Mesenchymal stem cell (in vitro differentiated cells and primary cell): ENCODE results near the gene NRF1.

Experiments used
- DNase-seq: peaks from one replicate; pipeline ENCODE4 v3.0.0-alpha.2; 2013
- H2AFZ ChIP-seq: one replicate; pipeline ENCODE4 v1.6.1; 2013; ENCODE audit warnings: low read depth, mild to moderate bottlenecking, control low read depth, inconsistent platforms, low read length, moderate library complexity
- H2AK5ac ChIP-seq: 2 replicates; pipeline ENCODE4 v1.6.1; 2013; ENCODE audit warnings: low read length, moderate library complexity, mild to moderate bottlenecking, inconsistent platforms; ENCODE audit not compliant: severe bottlenecking
- H2BK120ac ChIP-seq: one replicate; pipeline ENCODE4 v1.6.1; 2013; ENCODE audit warnings: low read depth, mild to moderate bottlenecking, inconsistent platforms, low read length, moderate library complexity
- H2BK12ac ChIP-seq, 2 experiments: one replicate each; pipeline ENCODE4 v1.6.1; 2013; ENCODE audit warnings: inconsistent platforms in 2 of 2, low read length in 2 of 2, mild to moderate bottlenecking in 2 of 2, moderate library complexity in 2 of 2, control low read depth in 1 of 2
- H2BK15ac ChIP-seq: one replicate; pipeline ENCODE4 v1.6.1; 2013; ENCODE audit warnings: mild to moderate bottlenecking, low read depth, inconsistent platforms; ENCODE audit not compliant: poor library complexity, severe bottlenecking
- H2BK5ac ChIP-seq: 2 replicates; pipeline ENCODE4 v1.6.1; 2013; ENCODE audit warnings: low read depth, mild to moderate bottlenecking, low read length, control low read depth, inconsistent platforms; ENCODE audit not compliant: poor library complexity, severe bottlenecking
- H3K14ac ChIP-seq, 2 experiments: one replicate each; pipeline ENCODE4 v1.6.1; 2013; ENCODE audit warnings: inconsistent platforms in 2 of 2, low read length in 2 of 2, control low read depth in 1 of 2, mild to moderate bottlenecking in 1 of 2, moderate library complexity in 1 of 2
- H3K18ac ChIP-seq, 2 experiments: one replicate each; pipeline ENCODE4 v1.6.1; 2013; ENCODE audit warnings: inconsistent platforms in 2 of 2, low read length in 2 of 2, control low read depth in 1 of 2, low read depth in 1 of 2, mild to moderate bottlenecking in 1 of 2
- H3K23ac ChIP-seq, 2 experiments: one replicate each; pipeline ENCODE4 v1.6.1; 2013; ENCODE audit warnings: inconsistent platforms in 2 of 2, low read length in 2 of 2, mild to moderate bottlenecking in 2 of 2, moderate library complexity in 2 of 2, control low read depth in 1 of 2
- H3K27ac ChIP-seq: 2 replicates; pipeline ENCODE4 v1.5.1; 2013; ENCODE audit warnings: mild to moderate bottlenecking, moderate library complexity, low read length, control low read depth, inconsistent platforms; ENCODE audit not compliant: poor library complexity, severe bottlenecking
- H3K27me3 ChIP-seq, 2 experiments: 2 replicates each; pipeline versions ENCODE4 v1.6.1 to v1.7.0; 2013; ENCODE audit warnings: low read length in 2 of 2, mild to moderate bottlenecking in 2 of 2, moderate library complexity in 2 of 2, control low read depth in 1 of 2, inconsistent platforms in 1 of 2; ENCODE audit not compliant: control insufficient read depth in 1 of 2, insufficient read depth in 1 of 2
- H3K36me3 ChIP-seq, 2 experiments: 2 replicates each; pipeline versions ENCODE4 v1.6.1 to v1.7.0; 2013; ENCODE audit warnings: low read length in 2 of 2, control low read depth in 1 of 2, inconsistent platforms in 1 of 2, low read depth in 1 of 2, mild to moderate bottlenecking in 1 of 2; ENCODE audit not compliant: insufficient read depth in 2 of 2, control insufficient read depth in 1 of 2
- H3K4ac ChIP-seq, 2 experiments: one replicate each; pipeline ENCODE4 v1.6.1; 2013; ENCODE audit warnings: inconsistent platforms in 2 of 2, low read length in 2 of 2, mild to moderate bottlenecking in 2 of 2, moderate library complexity in 2 of 2, control low read depth in 1 of 2, low read depth in 1 of 2
- H3K4me1 ChIP-seq: 2 replicates; pipeline ENCODE4 v1.6.1; 2013; ENCODE audit warnings: low read depth, low read length, control low read depth; ENCODE audit not compliant: control insufficient read depth, insufficient read depth
- H3K4me2 ChIP-seq: 2 replicates; pipeline ENCODE4 v1.6.1; 2013; ENCODE audit warnings: low read length, mild to moderate bottlenecking, inconsistent platforms; ENCODE audit not compliant: poor library complexity, severe bottlenecking
- H3K4me3 ChIP-seq, 2 experiments: 2 replicates each; pipeline versions ENCODE4 v1.5.1 to v1.7.0; 2013; ENCODE audit warnings: low read length in 2 of 2, mild to moderate bottlenecking in 2 of 2, control low read depth in 1 of 2, low read depth in 1 of 2; ENCODE audit not compliant: insufficient read depth in 1 of 2
- H3K79me1 ChIP-seq: replicated peaks from 2 replicates; pipeline ENCODE4 v1.6.1; 2013; ENCODE audit warnings: mild to moderate bottlenecking, control low read depth, low read length, inconsistent platforms; ENCODE audit not compliant: poor library complexity, severe bottlenecking
- H3K9ac ChIP-seq: 2 replicates; pipeline ENCODE4 v1.7.0; 2013; ENCODE audit warnings: mild to moderate bottlenecking, low read length, moderate library complexity
- H3K9me3 ChIP-seq: 2 replicates; pipeline ENCODE4 v1.7.0; 2013; ENCODE audit warnings: mild to moderate bottlenecking, low read length; ENCODE audit not compliant: control insufficient read depth
- H4K8ac ChIP-seq: one replicate; pipeline ENCODE4 v1.6.1; 2013; ENCODE audit warnings: inconsistent platforms, mild to moderate bottlenecking, low read length, moderate library complexity
- H4K91ac ChIP-seq: one replicate; pipeline ENCODE4 v1.6.1; 2013; ENCODE audit warnings: mild to moderate bottlenecking, low read length, inconsistent platforms
- WGBS: methylation state at CpG from one replicate; pipeline ENCODE4 v1.1.7; 2013; ENCODE audit warnings: mixed read lengths; 5-methylcytosine and 5-hydroxymethylcytosine counted together

The NRF1 gene

DNA sequence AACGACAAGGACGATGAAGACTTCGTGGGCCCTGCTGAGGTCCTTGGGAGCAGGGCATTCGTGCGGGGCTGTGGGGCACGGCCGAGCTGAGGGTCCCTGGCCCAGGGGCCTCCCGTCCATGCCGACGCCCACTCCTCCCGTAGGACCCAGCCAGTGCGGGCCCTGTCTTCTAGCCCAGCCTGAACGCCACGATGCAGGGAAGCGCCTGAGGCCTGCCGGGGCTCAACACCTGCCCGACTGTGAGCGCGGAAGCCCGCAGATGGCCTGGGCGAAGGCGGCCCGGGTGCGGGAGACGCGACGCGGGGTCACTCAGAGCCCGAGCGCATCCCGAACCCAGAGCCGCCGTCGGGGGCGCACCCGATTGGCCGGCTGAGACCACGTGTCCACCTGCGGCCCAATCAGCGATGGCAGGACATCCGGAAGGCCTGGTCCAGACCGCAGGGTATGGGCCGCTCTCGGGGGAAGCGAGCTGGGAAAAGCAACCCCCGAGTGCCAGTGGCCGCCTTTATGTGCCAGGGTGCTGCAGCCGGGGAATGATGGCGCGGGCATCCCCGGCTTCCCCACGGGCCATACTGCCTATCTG is 151.0 kb downstream of the NRF1 start:
- no peaks in the 10 kb centered on the region for H3K9me3 ChIP-seq
- no peak overlapping the region for H2BK120ac ChIP-seq
- H4K8ac ChIP-seq: no peak overlapping the region
- peaks cover 0 to 6% of the 10 kb centered on the region in 2 experiments for H3K36me3 ChIP-seq
- peaks cover 0 to 17% of the 10 kb centered on the region in 2 experiments for H3K27me3 ChIP-seq
- no peak overlapping the region for H2AFZ ChIP-seq
- H3K4ac ChIP-seq: no peak overlapping the region
- no peak overlapping the region for H3K9ac ChIP-seq
- no peak overlapping the region for H2BK12ac ChIP-seq
- no peak overlapping the region for H2BK5ac ChIP-seq
- no peak overlapping the region for H2BK15ac ChIP-seq
- H3K23ac ChIP-seq: no peak overlapping the region
- H3K18ac ChIP-seq: no peak overlapping the region
- no peaks in the 10 kb centered on the region for H3K79me1 ChIP-seq
- DNase-seq: no peak
- no peak overlapping the region for H3K4me2 ChIP-seq
- H3K14ac ChIP-seq: no peak overlapping the region
- H3K4me3 ChIP-seq: peak overlapping the region in 1 of 2 experiments; percentile 17
- no peaks in the 10 kb centered on the region for H3K4me1 ChIP-seq
- WGBS: 96% methylated on average over 50 of the region's 52 CpGs
- H4K91ac ChIP-seq: peak overlapping the region; percentile 32
- no peak overlapping the region for H2AK5ac ChIP-seq
- H3K27ac ChIP-seq: no peak overlapping the region

DNA sequence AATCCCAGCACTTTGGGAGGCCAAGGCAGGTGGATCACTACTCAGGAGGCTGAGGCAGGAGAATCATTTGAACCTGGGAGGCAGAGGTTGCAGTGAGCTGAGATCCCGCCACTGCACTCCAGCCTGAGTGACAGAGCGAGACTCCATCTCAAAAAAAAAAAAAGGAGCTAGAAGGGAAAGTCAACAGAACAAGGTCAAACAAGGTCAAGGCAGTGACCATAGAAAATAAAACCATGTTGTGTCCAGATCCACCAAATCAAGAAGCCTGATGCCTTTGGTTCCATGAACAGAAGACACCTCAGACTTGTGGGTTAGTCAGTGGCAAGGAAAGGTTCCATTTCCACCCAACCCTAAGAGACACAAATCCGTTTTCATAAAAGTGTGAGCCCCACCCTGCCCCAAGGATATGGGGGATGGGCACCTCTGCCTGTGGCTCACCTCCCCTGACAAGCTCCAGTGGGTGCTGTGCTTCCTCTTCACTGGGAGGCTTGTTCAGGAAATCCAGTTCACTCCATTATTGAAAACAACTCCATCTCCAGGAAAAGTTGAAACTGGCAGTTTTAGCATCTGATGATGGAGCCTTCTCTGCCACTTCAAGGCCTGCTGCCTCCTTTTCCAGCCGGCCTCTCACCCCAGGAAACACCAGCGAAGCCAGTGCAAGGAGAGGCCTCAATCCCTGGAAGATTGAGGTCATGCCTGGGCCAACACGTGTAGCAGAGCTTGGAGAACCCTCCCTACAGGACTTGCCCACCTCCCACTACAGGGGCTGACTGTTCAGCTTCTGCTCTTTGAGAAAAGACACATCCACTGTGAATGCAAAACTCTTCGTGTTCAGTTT is 152.9 kb downstream of the NRF1 start:
- H3K9me3 ChIP-seq: no peaks in the 10 kb centered on the region
- no peak overlapping the region for H2BK15ac ChIP-seq
- no peak overlapping the region for H3K27ac ChIP-seq
- peak overlapping the region in 1 of 2 experiments; percentile 11 for H3K14ac ChIP-seq
- H3K23ac ChIP-seq: no peak overlapping the region
- no peaks in the 10 kb centered on the region for H3K79me1 ChIP-seq
- H3K27me3 ChIP-seq: peaks cover 0 to 21% of the 10 kb centered on the region in 2 experiments
- no peak overlapping the region for H3K4me3 ChIP-seq
- no peak overlapping the region for H4K8ac ChIP-seq
- no peak overlapping the region for H2AFZ ChIP-seq
- no peak overlapping the region for H4K91ac ChIP-seq
- no peak overlapping the region for H3K4me2 ChIP-seq
- H2BK12ac ChIP-seq: no peak overlapping the region
- H2AK5ac ChIP-seq: no peak overlapping the region
- no peak overlapping the region for H3K4ac ChIP-seq
- WGBS: 84% methylated on average over 7 of the region's 7 CpGs
- H3K18ac ChIP-seq: no peak overlapping the region
- H3K9ac ChIP-seq: no peak overlapping the region
- DNase-seq: no peak
- H2BK5ac ChIP-seq: no peak overlapping the region
- H3K36me3 ChIP-seq: peaks cover 0 to 3% of the 10 kb centered on the region in 2 experiments
- H3K4me1 ChIP-seq: no peaks in the 10 kb centered on the region
- no peak overlapping the region for H2BK120ac ChIP-seq

DNA sequence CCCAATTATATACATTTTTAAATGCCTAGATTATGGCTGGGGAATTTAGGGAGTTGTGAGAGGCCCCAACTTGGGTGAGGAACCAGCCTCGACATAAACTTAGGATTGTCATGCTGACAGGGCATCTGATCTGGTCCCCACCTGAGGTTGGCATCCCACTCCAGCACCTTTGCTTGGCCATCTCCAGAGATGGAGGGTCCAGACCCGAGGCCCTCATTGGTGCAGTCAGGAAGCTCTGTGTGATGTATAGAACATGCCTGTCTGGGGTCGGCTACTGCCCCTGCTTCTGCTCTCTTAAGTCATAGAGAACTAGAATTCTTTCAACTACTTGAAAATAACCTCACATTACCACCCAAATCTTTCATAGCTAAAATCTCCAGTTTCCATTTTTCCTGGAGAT is 153.8 kb downstream of the NRF1 start:
- H2BK5ac ChIP-seq: no peak overlapping the region
- no peak overlapping the region for H3K27ac ChIP-seq
- H4K8ac ChIP-seq: no peak overlapping the region
- H3K9me3 ChIP-seq: no peaks in the 10 kb centered on the region
- H3K18ac ChIP-seq: no peak overlapping the region
- H3K23ac ChIP-seq: no peak overlapping the region
- H3K14ac ChIP-seq: no peak overlapping the region
- H2AFZ ChIP-seq: no peak overlapping the region
- no peak overlapping the region for H3K4ac ChIP-seq
- no peak overlapping the region for H2BK12ac ChIP-seq
- H2BK120ac ChIP-seq: no peak overlapping the region
- no peak for DNase-seq
- no peak overlapping the region for H3K4me3 ChIP-seq
- H3K4me2 ChIP-seq: no peak overlapping the region
- no peaks in the 10 kb centered on the region for H3K79me1 ChIP-seq
- no peak overlapping the region for H4K91ac ChIP-seq
- H3K9ac ChIP-seq: no peak overlapping the region
- H2BK15ac ChIP-seq: no peak overlapping the region
- no peak overlapping the region for H2AK5ac ChIP-seq
- H3K36me3 ChIP-seq: peaks cover 0 to 3% of the 10 kb centered on the region in 2 experiments
- no peaks in the 10 kb centered on the region for H3K4me1 ChIP-seq
- H3K27me3 ChIP-seq: peaks cover 5 to 29% of the 10 kb centered on the region in 2 experiments
- 100% methylated on average over 1 of the region's 3 CpGs for WGBS
